ENCODE measurements around the gene ANO3.
A peak's percentile ranks its signal among the peaks of the same experiment; 100 is the strongest.

Gene ANO3

GRCh38 chr11:26324270-26324669 is 7.7 kb upstream of the ANO3 start:
- Histone ChIP-seq H3K36me3 (ENCODE audit: control insufficient read depth, low read depth, low read length) (no peaks in the 10 kb centered on the region), H3K27me3 (ENCODE audit: control insufficient read depth, insufficient read depth, low read length) (no peaks in the 10 kb centered on the region), H3K27ac (ENCODE audit: low read length) (no peak overlapping the region), H3K4me3 (ENCODE audit: low read length) (no peak overlapping the region), H3K9me3 (ENCODE audit: control insufficient read depth, low read depth, low read length) (no peaks in the 10 kb centered on the region), H3K9ac (ENCODE audit: low read length) (no peak overlapping the region), H3K4me1 (ENCODE audit: control insufficient read depth, low read depth, low read length) (peaks cover 11% of the 10 kb centered on the region)

GRCh38 chr11:26326793-26327400 is 5.0 kb upstream of the ANO3 start:
- H3K9me3 ChIP-seq (ENCODE audit: control insufficient read depth, low read depth, low read length), result no peaks in the 10 kb centered on the region
- H3K9ac ChIP-seq (ENCODE audit: low read length), result no peak overlapping the region
- no peaks in the 10 kb centered on the region for H3K36me3 ChIP-seq (ENCODE audit: control insufficient read depth, low read depth, low read length)
- H3K4me3 ChIP-seq (ENCODE audit: low read length), result no peak overlapping the region
- H3K4me1 ChIP-seq (ENCODE audit: control insufficient read depth, low read depth, low read length), result peaks cover 10% of the 10 kb centered on the region
- H3K27me3 ChIP-seq (ENCODE audit: control insufficient read depth, insufficient read depth, low read length), result no peaks in the 10 kb centered on the region
- no peak overlapping the region for H3K27ac ChIP-seq (ENCODE audit: low read length)

GRCh38 chr11:26329206-26329605 is 2.7 kb upstream of the ANO3 start:
- no peak overlapping the region for H3K9ac ChIP-seq (ENCODE audit: low read length)
- no peak overlapping the region for H3K27ac ChIP-seq (ENCODE audit: low read length)
- no peaks in the 10 kb centered on the region for H3K36me3 ChIP-seq (ENCODE audit: control insufficient read depth, low read depth, low read length)
- H3K27me3 ChIP-seq (ENCODE audit: control insufficient read depth, insufficient read depth, low read length), result no peaks in the 10 kb centered on the region
- no peak overlapping the region for H3K4me3 ChIP-seq (ENCODE audit: low read length)
- H3K9me3 ChIP-seq (ENCODE audit: control insufficient read depth, low read depth, low read length), result no peaks in the 10 kb centered on the region
- peaks cover 15% of the 10 kb centered on the region for H3K4me1 ChIP-seq (ENCODE audit: control insufficient read depth, low read depth, low read length)

- H3K9ac ChIP-seq (ENCODE audit: low read length), result no peak overlapping the region
- no peaks in the 10 kb centered on the region for H3K9me3 ChIP-seq (ENCODE audit: control insufficient read depth, low read depth, low read length)
- H3K27ac ChIP-seq (ENCODE audit: low read length), result no peak overlapping the region
- H3K4me3 ChIP-seq (ENCODE audit: low read length), result no peak overlapping the region
- H3K36me3 ChIP-seq (ENCODE audit: control insufficient read depth, low read depth, low read length), result no peaks in the 10 kb centered on the region
- H3K27me3 ChIP-seq (ENCODE audit: control insufficient read depth, insufficient read depth, low read length), result no peaks in the 10 kb centered on the region
- peaks cover 22% of the 10 kb centered on the region for H3K4me1 ChIP-seq (ENCODE audit: control insufficient read depth, low read depth, low read length)
Observed at GRCh38 chr11:26330262-26330661, 1.7 kb upstream of the ANO3 start.

- Histone ChIP-seq H3K9ac (ENCODE audit: low read length) (no peak overlapping the region), H3K36me3 (ENCODE audit: control insufficient read depth, low read depth, low read length) (no peaks in the 10 kb centered on the region), H3K27ac (ENCODE audit: low read length) (no peak overlapping the region), H3K4me1 (ENCODE audit: control insufficient read depth, low read depth, low read length) (peaks cover 22% of the 10 kb centered on the region), H3K9me3 (ENCODE audit: control insufficient read depth, low read depth, low read length) (no peaks in the 10 kb centered on the region), H3K27me3 (ENCODE audit: control insufficient read depth, insufficient read depth, low read length) (no peaks in the 10 kb centered on the region), H3K4me3 (ENCODE audit: low read length) (peak overlapping the region; percentile 47)
Observed at GRCh38 chr11:26332572-26332915, 614 bp downstream of the ANO3 start.

- Histone ChIP-seq H3K4me3 (ENCODE audit: low read length) (no peak overlapping the region), H3K9ac (ENCODE audit: low read length) (no peak overlapping the region), H3K9me3 (ENCODE audit: control insufficient read depth, low read depth, low read length) (no peaks in the 10 kb centered on the region), H3K27me3 (ENCODE audit: control insufficient read depth, insufficient read depth, low read length) (no peaks in the 10 kb centered on the region), H3K36me3 (ENCODE audit: control insufficient read depth, low read depth, low read length) (no peaks in the 10 kb centered on the region), H3K4me1 (ENCODE audit: control insufficient read depth, low read depth, low read length) (peaks cover 16% of the 10 kb centered on the region), H3K27ac (ENCODE audit: low read length) (no peak overlapping the region)
Observed at GRCh38 chr11:26333906-26334305, 2.0 kb downstream of the ANO3 start.

- H3K36me3 ChIP-seq (ENCODE audit: control insufficient read depth, low read depth, low read length), result no peaks in the 10 kb centered on the region
- H3K9ac ChIP-seq (ENCODE audit: low read length), result no peak overlapping the region
- peaks cover 11% of the 10 kb centered on the region for H3K4me1 ChIP-seq (ENCODE audit: control insufficient read depth, low read depth, low read length)
- H3K27ac ChIP-seq (ENCODE audit: low read length), result no peak overlapping the region
- H3K27me3 ChIP-seq (ENCODE audit: control insufficient read depth, insufficient read depth, low read length), result no peaks in the 10 kb centered on the region
- no peaks in the 10 kb centered on the region for H3K9me3 ChIP-seq (ENCODE audit: control insufficient read depth, low read depth, low read length)
- no peak overlapping the region for H3K4me3 ChIP-seq (ENCODE audit: low read length)
Observed at GRCh38 chr11:26335903-26336302, 4.0 kb downstream of the ANO3 start.

GRCh38 chr11:26344647-26345046 is 12.7 kb downstream of the ANO3 start:
- Histone ChIP-seq H3K36me3 (ENCODE audit: control insufficient read depth, low read depth, low read length) (no peaks in the 10 kb centered on the region), H3K4me3 (ENCODE audit: low read length) (no peak overlapping the region)

GRCh38 chr11:26348776-26349175 is 16.8 kb downstream of the ANO3 start:
- no peaks in the 10 kb centered on the region for H3K4me1 ChIP-seq (ENCODE audit: control insufficient read depth, low read depth, low read length)
- H3K9ac ChIP-seq (ENCODE audit: low read length), result no peak overlapping the region
- no peak overlapping the region for H3K4me3 ChIP-seq (ENCODE audit: low read length)
- H3K27me3 ChIP-seq (ENCODE audit: control insufficient read depth, insufficient read depth, low read length), result no peaks in the 10 kb centered on the region
- no peaks in the 10 kb centered on the region for H3K9me3 ChIP-seq (ENCODE audit: control insufficient read depth, low read depth, low read length)
- H3K36me3 ChIP-seq (ENCODE audit: control insufficient read depth, low read depth, low read length), result no peaks in the 10 kb centered on the region
- H3K27ac ChIP-seq (ENCODE audit: low read length), result no peak overlapping the region

More at GRCh38 chr11:26344647-26345046, 12.7 kb downstream of the ANO3 start:
- Histone ChIP-seq H3K27me3 (ENCODE audit: control insufficient read depth, insufficient read depth, low read length) (no peaks in the 10 kb centered on the region), H3K27ac (ENCODE audit: low read length) (no peak overlapping the region), H3K4me1 (ENCODE audit: control insufficient read depth, low read depth, low read length) (no peaks in the 10 kb centered on the region), H3K9ac (ENCODE audit: low read length) (no peak overlapping the region), H3K9me3 (ENCODE audit: control insufficient read depth, low read depth, low read length) (no peaks in the 10 kb centered on the region)

GRCh38 chr11:26350002-26350401 is 18.1 kb downstream of the ANO3 start:
- no peaks in the 10 kb centered on the region for H3K27me3 ChIP-seq (ENCODE audit: control insufficient read depth, insufficient read depth, low read length)
- no peak overlapping the region for H3K9ac ChIP-seq (ENCODE audit: low read length)
- no peaks in the 10 kb centered on the region for H3K4me1 ChIP-seq (ENCODE audit: control insufficient read depth, low read depth, low read length)
- H3K9me3 ChIP-seq (ENCODE audit: control insufficient read depth, low read depth, low read length), result no peaks in the 10 kb centered on the region
- H3K36me3 ChIP-seq (ENCODE audit: control insufficient read depth, low read depth, low read length), result no peaks in the 10 kb centered on the region
- no peak overlapping the region for H3K4me3 ChIP-seq (ENCODE audit: low read length)
- H3K27ac ChIP-seq (ENCODE audit: low read length), result no peak overlapping the region

GRCh38 chr11:26353010-26353409 is 21.1 kb downstream of the ANO3 start:
- H3K9ac ChIP-seq (ENCODE audit: low read length), result no peak overlapping the region
- H3K27ac ChIP-seq (ENCODE audit: low read length), result no peak overlapping the region
- H3K4me3 ChIP-seq (ENCODE audit: low read length), result no peak overlapping the region
- H3K27me3 ChIP-seq (ENCODE audit: control insufficient read depth, insufficient read depth, low read length), result no peaks in the 10 kb centered on the region
- no peaks in the 10 kb centered on the region for H3K9me3 ChIP-seq (ENCODE audit: control insufficient read depth, low read depth, low read length)
- H3K36me3 ChIP-seq (ENCODE audit: control insufficient read depth, low read depth, low read length), result no peaks in the 10 kb centered on the region
- H3K4me1 ChIP-seq (ENCODE audit: control insufficient read depth, low read depth, low read length), result no peaks in the 10 kb centered on the region

GRCh38 chr11:26359055-26359454 is 27.1 kb downstream of the ANO3 start:
- H3K4me3 ChIP-seq (ENCODE audit: low read length), result no peak overlapping the region
- no peak overlapping the region for H3K9ac ChIP-seq (ENCODE audit: low read length)
- no peaks in the 10 kb centered on the region for H3K36me3 ChIP-seq (ENCODE audit: control insufficient read depth, low read depth, low read length)
- H3K27ac ChIP-seq (ENCODE audit: low read length), result no peak overlapping the region
- no peaks in the 10 kb centered on the region for H3K4me1 ChIP-seq (ENCODE audit: control insufficient read depth, low read depth, low read length)
- no peaks in the 10 kb centered on the region for H3K27me3 ChIP-seq (ENCODE audit: control insufficient read depth, insufficient read depth, low read length)
- peaks cover 2% of the 10 kb centered on the region for H3K9me3 ChIP-seq (ENCODE audit: control insufficient read depth, low read depth, low read length)
